CD14-positive monocyte (primary cell): ENCODE data around the gene NEIL3. TPM values are rescaled to one million over a fixed set of nuclear protein-coding genes. Genes with fewer than 3 reads are reported as not detected.

Source experiments
- DNase-seq, 3 donors: peaks; one replicate each; pipeline ENCODE4 v3.0.0-alpha.2; 2011 to 2022
- H2AFZ ChIP-seq: 2 replicates; pipeline ENCODE4 v1.6.0; 2012; ENCODE audit warnings: mild to moderate bottlenecking, low read depth, low read length, inconsistent platforms; ENCODE audit not compliant: insufficient read depth, poor library complexity, severe bottlenecking
- H3K27ac ChIP-seq, 2 donors: 1 replicate in 1 of 2; 2 replicates in 1 of 2; pipeline ENCODE4 v1.5.1; 2012 to 2013; ENCODE audit warnings: low read length in 2 of 2, control low read depth in 1 of 2, inconsistent platforms in 1 of 2, low read depth in 1 of 2, mild to moderate bottlenecking in 1 of 2
- H3K27me3 ChIP-seq, 2 donors: one replicate each; pipeline versions ENCODE4 v1.6.0 to v1.6.1; 2011 to 2013; ENCODE audit warnings: low read length in 2 of 2; ENCODE audit not compliant: control insufficient read depth in 2 of 2, insufficient read depth in 2 of 2
- H3K36me3 ChIP-seq, 2 donors: replicated peaks in 1 of 2; 1 replicate in 1 of 2; 2 replicates in 1 of 2; pipeline versions ENCODE4 v1.5.1 to v1.6.1; 2012 to 2013; ENCODE audit warnings: low read length in 2 of 2, control low read depth in 1 of 2, inconsistent platforms in 1 of 2, mild to moderate bottlenecking in 1 of 2; ENCODE audit not compliant: insufficient read depth in 2 of 2, control insufficient read depth in 1 of 2
- H3K4me1 ChIP-seq, 2 donors: 1 replicate in 1 of 2; 2 replicates in 1 of 2; pipeline versions ENCODE4 v1.5.1 to v1.6.1; 2012 to 2013; ENCODE audit warnings: low read length in 2 of 2, control low read depth in 1 of 2, inconsistent platforms in 1 of 2, mild to moderate bottlenecking in 1 of 2, moderate library complexity in 1 of 2; ENCODE audit not compliant: insufficient read depth in 2 of 2, control insufficient read depth in 1 of 2
- H3K4me2 ChIP-seq: replicated peaks from 2 replicates; pipeline ENCODE3; 2012; ENCODE audit warnings: low read length, moderate library complexity, mild to moderate bottlenecking; ENCODE audit not compliant: poor library complexity, severe bottlenecking; ENCODE audit errors: extremely low read depth
- H3K4me3 ChIP-seq, 3 experiments: fragments of 200-600 bp in 1 of 3; sonication (generic) in 1 of 3; replicated peaks in 1 of 3; 1 replicate in 2 of 3; 2 replicates in 1 of 3; pipeline ENCODE4 v1.5.1; 2011 to 2013; ENCODE audit warnings: low read length in 3 of 3, mild to moderate bottlenecking in 3 of 3, control low read depth in 2 of 3, low read depth in 2 of 3, inconsistent platforms in 1 of 3, moderate library complexity in 1 of 3
- H3K79me2 ChIP-seq: 2 replicates; pipeline ENCODE4 v1.6.0; 2012; ENCODE audit warnings: mild to moderate bottlenecking, control low read depth, inconsistent platforms, low read length, moderate library complexity; ENCODE audit not compliant: insufficient read depth
- H3K9ac ChIP-seq: 2 replicates; pipeline ENCODE4 v1.6.0; 2017; ENCODE audit warnings: low read length, mild to moderate bottlenecking; ENCODE audit not compliant: insufficient read depth, poor library complexity, severe bottlenecking
- H3K9me3 ChIP-seq, 2 donors: replicated peaks in 1 of 2; 1 replicate in 1 of 2; 2 replicates in 1 of 2; pipeline versions ENCODE4 v1.5.1 to v1.6.1; 2012 to 2013; ENCODE audit warnings: low read length in 2 of 2, control low read depth in 1 of 2; ENCODE audit not compliant: control insufficient read depth in 1 of 2, insufficient read depth in 1 of 2
- H4K20me1 ChIP-seq: 2 replicates; pipeline ENCODE4 v1.6.0; 2012; ENCODE audit warnings: mild to moderate bottlenecking, low read length, control low read depth, moderate library complexity; ENCODE audit not compliant: insufficient read depth
- H3K27ac Mint-ChIP-seq, 7 donors: one replicate each; pipeline ENCODE4 v1.8.0; 2020; ENCODE audit warnings: mild to moderate bottlenecking in 7 of 7, mixed read lengths in 7 of 7, moderate library complexity in 6 of 7, inconsistent platforms in 2 of 7
- H3K27me3 Mint-ChIP-seq, 3 donors: one replicate each; pipeline ENCODE4 v1.8.0; 2021 to 2022; ENCODE audit warnings: low read depth in 3 of 3, mild to moderate bottlenecking in 3 of 3, mixed read lengths in 3 of 3, moderate library complexity in 3 of 3, inconsistent platforms in 1 of 3
- H3K36me3 Mint-ChIP-seq, 2 donors: one replicate each; pipeline ENCODE4 v1.8.0; 2020; ENCODE audit warnings: mixed read lengths in 2 of 2, inconsistent platforms in 1 of 2, mild to moderate bottlenecking in 1 of 2
- H3K4me1 Mint-ChIP-seq: one replicate; pipeline ENCODE4 v1.8.0; 2020; ENCODE audit warnings: mild to moderate bottlenecking, mixed read lengths
- H3K4me3 Mint-ChIP-seq, 2 donors: one replicate each; pipeline ENCODE4 v1.8.0; 2020; ENCODE audit warnings: mild to moderate bottlenecking in 2 of 2, mixed read lengths in 2 of 2, moderate library complexity in 1 of 2
- H3K9me3 Mint-ChIP-seq, 7 donors: one replicate each; pipeline ENCODE4 v1.8.0; 2020 to 2022; ENCODE audit warnings: mixed read lengths in 7 of 7, mild to moderate bottlenecking in 6 of 7, moderate library complexity in 6 of 7, inconsistent platforms in 2 of 7
- WGBS: methylation state at CpG from one replicate; pipeline ENCODE4 v1.1.5; 2013; ENCODE audit warnings: missing lambda C conversion rate; ENCODE audit not compliant: insufficient coverage; 5-methylcytosine and 5-hydroxymethylcytosine counted together
- intact Hi-C, 2 donors: fragments of 100-400 bp; cut with micrococcal nuclease; formaldehyde crosslinking; loops; one replicate each; pipeline versions ENCODE4 v1.15.0 to v1.15.1; 2023
- polyA plus RNA-seq, 3 donors: library from polyadenylated mRNA; depleted of rRNA in 1 of 3; unstranded in 2 of 3; stranded (reverse) in 1 of 3; fragments of 300-500 nt in 2 of 3; fragments of >200 nt in 1 of 3; fragmentation: Illumina TruSeq in 2 of 3; gene quantifications; 1 replicate in 2 of 3; 2 replicates in 1 of 3; pipeline ENCODE4 v1.2.3, GENCODE V29; 2012 to 2021
- TF ChIP-seq, protein P1 (sequence below): fragments of 200-600 bp; IDR thresholded peaks from one replicate; pipeline ENCODE4 v1.8.0; 2022; ENCODE audit warnings: antibody characterized with exemption, mild to moderate bottlenecking

Gene NEIL3
- polyA plus RNA-seq, 3 donors: 0.70 to 0.85 TPM; not detected in 1

- H3K9me3 Mint-ChIP-seq: peaks cover 0 to 3% (median 1%) of the 10 kb centered on the region in 7 donors
- H2AFZ ChIP-seq: peak overlapping the region; percentile 23
- no peaks in the 10 kb centered on the region for H3K9me3 ChIP-seq
- H3K4me2 ChIP-seq: no peak overlapping the region
- intact Hi-C loops: no loop called here
- H3K9ac ChIP-seq: no peak overlapping the region
- peak overlapping the region in 2 of 7 donors; percentile 4 to 14 for H3K27ac Mint-ChIP-seq
- peaks cover 7 to 45% of the 10 kb centered on the region in 2 donors for H3K36me3 ChIP-seq
- peaks cover 100% of the 10 kb centered on the region for H3K79me2 ChIP-seq
- TF ChIP-seq, protein P1, sequence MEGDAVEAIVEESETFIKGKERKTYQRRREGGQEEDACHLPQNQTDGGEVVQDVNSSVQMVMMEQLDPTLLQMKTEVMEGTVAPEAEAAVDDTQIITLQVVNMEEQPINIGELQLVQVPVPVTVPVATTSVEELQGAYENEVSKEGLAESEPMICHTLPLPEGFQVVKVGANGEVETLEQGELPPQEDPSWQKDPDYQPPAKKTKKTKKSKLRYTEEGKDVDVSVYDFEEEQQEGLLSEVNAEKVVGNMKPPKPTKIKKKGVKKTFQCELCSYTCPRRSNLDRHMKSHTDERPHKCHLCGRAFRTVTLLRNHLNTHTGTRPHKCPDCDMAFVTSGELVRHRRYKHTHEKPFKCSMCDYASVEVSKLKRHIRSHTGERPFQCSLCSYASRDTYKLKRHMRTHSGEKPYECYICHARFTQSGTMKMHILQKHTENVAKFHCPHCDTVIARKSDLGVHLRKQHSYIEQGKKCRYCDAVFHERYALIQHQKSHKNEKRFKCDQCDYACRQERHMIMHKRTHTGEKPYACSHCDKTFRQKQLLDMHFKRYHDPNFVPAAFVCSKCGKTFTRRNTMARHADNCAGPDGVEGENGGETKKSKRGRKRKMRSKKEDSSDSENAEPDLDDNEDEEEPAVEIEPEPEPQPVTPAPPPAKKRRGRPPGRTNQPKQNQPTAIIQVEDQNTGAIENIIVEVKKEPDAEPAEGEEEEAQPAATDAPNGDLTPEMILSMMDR: no peak
- no peaks in the 10 kb centered on the region for H3K4me1 ChIP-seq
- peaks cover 28 to 53% of the 10 kb centered on the region in 2 donors for H3K36me3 Mint-ChIP-seq
- no peaks in the 10 kb centered on the region for H3K27me3 Mint-ChIP-seq
- no CpG with 5 or more reads among the region's 3 CpGs for WGBS
- DNase-seq: no peak
- H3K4me1 Mint-ChIP-seq: peaks cover 17% of the 10 kb centered on the region
- H3K27me3 ChIP-seq: no peaks in the 10 kb centered on the region
- peak overlapping the region in 1 of 2 donors; percentile 33 for H3K27ac ChIP-seq
- H3K4me3 ChIP-seq: no peak overlapping the region
- H3K4me3 Mint-ChIP-seq: no peak overlapping the region
- H4K20me1 ChIP-seq: no peaks in the 10 kb centered on the region
Observed at GRCh38 chr4:177322881-177323280, 13.2 kb downstream of the NEIL3 start.

GRCh38 chr4:177323416-177323815, 13.7 kb downstream of the NEIL3 start:
- Mint-ChIP-seq H3K4me3 (no peak overlapping the region), H3K36me3 (peaks cover 31 to 55% of the 10 kb centered on the region in 2 donors), H3K27ac (no peak overlapping the region), H3K27me3 (no peaks in the 10 kb centered on the region), H3K9me3 (peaks cover 0 to 3% (median 2%) of the 10 kb centered on the region in 7 donors), H3K4me1 (peaks cover 17% of the 10 kb centered on the region)
- H3K4me1 ChIP-seq: no peaks in the 10 kb centered on the region
- peak overlapping the region in 1 of 2 donors; percentile 33 for H3K27ac ChIP-seq
- no peak for DNase-seq
- H3K27me3 ChIP-seq: no peaks in the 10 kb centered on the region
- H3K4me2 ChIP-seq: no peak overlapping the region
- TF ChIP-seq, protein P1: no peak
- no peak overlapping the region for H2AFZ ChIP-seq
- intact Hi-C loops: no loop called here
- H3K79me2 ChIP-seq: peaks cover 100% of the 10 kb centered on the region
- no peaks in the 10 kb centered on the region for H4K20me1 ChIP-seq
- no peak overlapping the region for H3K9ac ChIP-seq
- H3K4me3 ChIP-seq: no peak overlapping the region
- H3K36me3 ChIP-seq: peaks cover 7 to 50% of the 10 kb centered on the region in 2 donors
- no peaks in the 10 kb centered on the region for H3K9me3 ChIP-seq
- 100% methylated on average over 1 of the region's 1 CpG for WGBS
